ENCODE results near the gene C10orf90. TPM values are rescaled to one million over a fixed set of nuclear protein-coding genes. Genes with fewer than 3 reads are reported as not detected.

Gene C10orf90
- total RNA-seq, 2 experiments from 2014 or later: not detected

- no peak for TF ChIP-seq CTCF (IDR thresholded peaks at IDR 0.05)
- intact Hi-C loops (cut with DNase I, micrococcal nuclease): no loop called here
- Histone ChIP-seq H3K9me3 (ENCODE audit: control insufficient read depth in 1 of 2, insufficient read depth in 1 of 2, low read length in 2 of 2) (peaks cover 14 to 15% of the 10 kb centered on the region in 2 experiments), H3K36me3 (ENCODE audit: insufficient read depth, low read length) (no peaks in the 10 kb centered on the region), H3K4me3 (ENCODE audit: low read length) (no peak overlapping the region), H3K27me3 (ENCODE audit: control insufficient read depth in 1 of 2, insufficient read depth in 2 of 2, low read length in 2 of 2) (no peaks in the 10 kb centered on the region), H3K27ac (ENCODE audit: low read depth in 1 of 2, low read length in 2 of 2) (no peak overlapping the region), H3K4me1 (ENCODE audit: insufficient read depth, low read length) (no peaks in the 10 kb centered on the region)
- ATAC-seq (ENCODE audit: poor library complexity) (no peak), DNase-seq (no peak)
- peaks cover 8% of the 10 kb centered on the region for H3K9me3 Mint-ChIP-seq
- no peaks in the 10 kb centered on the region for H3K36me3 Mint-ChIP-seq (ENCODE audit: low read depth)
- ChIA-PET CTCF (no interaction called here), POLR2A (no interaction called here)
- no peaks in the 10 kb centered on the region for H3K4me1 Mint-ChIP-seq (ENCODE audit: low read depth)
- no peaks in the 10 kb centered on the region for H3K27me3 Mint-ChIP-seq
- no peak overlapping the region for H3K4me3 Mint-ChIP-seq
- H3K27ac Mint-ChIP-seq: no peak overlapping the region
Observed at GRCh38 chr10:126425032-126425431, 245.5 kb downstream of the C10orf90 start.

GRCh38 chr10:126423732-126424491 lies 246.6 kb downstream of the C10orf90 start:
- Mint-ChIP-seq H3K27me3 (no peaks in the 10 kb centered on the region), H3K9me3 (peaks cover 8% of the 10 kb centered on the region), H3K4me3 (no peak overlapping the region), H3K36me3 (ENCODE audit: low read depth) (no peaks in the 10 kb centered on the region), H3K4me1 (ENCODE audit: low read depth) (no peaks in the 10 kb centered on the region), H3K27ac (no peak overlapping the region)
- no peak for TF ChIP-seq CTCF (IDR thresholded peaks at IDR 0.05)
- peaks cover 14 to 15% of the 10 kb centered on the region in 2 experiments for H3K9me3 ChIP-seq (ENCODE audit: control insufficient read depth in 1 of 2, insufficient read depth in 1 of 2, low read length in 2 of 2)
- no peak for DNase-seq
- no peaks in the 10 kb centered on the region for H3K27me3 ChIP-seq (ENCODE audit: control insufficient read depth in 1 of 2, insufficient read depth in 2 of 2, low read length in 2 of 2)
- CTCF ChIA-PET: no interaction called here
- H3K4me3 ChIP-seq (ENCODE audit: low read length): no peak overlapping the region
- no peak overlapping the region for H3K27ac ChIP-seq (ENCODE audit: low read depth in 1 of 2, low read length in 2 of 2)
- intact Hi-C loops (cut with DNase I, micrococcal nuclease): no loop called here
- ATAC-seq (ENCODE audit: poor library complexity): no peak
- H3K36me3 ChIP-seq (ENCODE audit: insufficient read depth, low read length): no peaks in the 10 kb centered on the region
- POLR2A ChIA-PET: no interaction called here
- H3K4me1 ChIP-seq (ENCODE audit: insufficient read depth, low read length): no peaks in the 10 kb centered on the region

- H3K9me3 ChIP-seq (ENCODE audit: control insufficient read depth in 1 of 2, insufficient read depth in 1 of 2, low read length in 2 of 2): peaks cover 14 to 15% of the 10 kb centered on the region in 2 experiments
- Mint-ChIP-seq H3K4me1 (ENCODE audit: low read depth) (no peaks in the 10 kb centered on the region), H3K9me3 (peaks cover 8% of the 10 kb centered on the region), H3K36me3 (ENCODE audit: low read depth) (no peaks in the 10 kb centered on the region), H3K27me3 (no peaks in the 10 kb centered on the region), H3K27ac (no peak overlapping the region), H3K4me3 (no peak overlapping the region)
- DNase-seq: no peak
- no peak overlapping the region for H3K27ac ChIP-seq (ENCODE audit: low read depth in 1 of 2, low read length in 2 of 2)
- no peaks in the 10 kb centered on the region for H3K4me1 ChIP-seq (ENCODE audit: insufficient read depth, low read length)
- H3K4me3 ChIP-seq (ENCODE audit: low read length): no peak overlapping the region
- TF ChIP-seq CTCF (IDR thresholded peaks at IDR 0.05): no peak
- no peak for ATAC-seq (ENCODE audit: poor library complexity)
- ChIA-PET POLR2A (no interaction called here), CTCF (no interaction called here)
- intact Hi-C loops (cut with DNase I, micrococcal nuclease): no loop called here
- H3K27me3 ChIP-seq (ENCODE audit: control insufficient read depth in 1 of 2, insufficient read depth in 2 of 2, low read length in 2 of 2): no peaks in the 10 kb centered on the region
- H3K36me3 ChIP-seq (ENCODE audit: insufficient read depth, low read length): no peaks in the 10 kb centered on the region
Observed at GRCh38 chr10:126422567-126422966, 247.9 kb downstream of the C10orf90 start.
